Activated effector memory CD4-positive, alpha-beta T cell treated with Interleukin-2 at 50 U/mL for 16 hours (primary cell): Measurements from ENCODE around the gene PPP1R9B.

Experiments used
- DNase-seq: peaks from one replicate; pipeline ENCODE4 v3.0.0-alpha.2; 2020

Gene PPP1R9B

DNA sequence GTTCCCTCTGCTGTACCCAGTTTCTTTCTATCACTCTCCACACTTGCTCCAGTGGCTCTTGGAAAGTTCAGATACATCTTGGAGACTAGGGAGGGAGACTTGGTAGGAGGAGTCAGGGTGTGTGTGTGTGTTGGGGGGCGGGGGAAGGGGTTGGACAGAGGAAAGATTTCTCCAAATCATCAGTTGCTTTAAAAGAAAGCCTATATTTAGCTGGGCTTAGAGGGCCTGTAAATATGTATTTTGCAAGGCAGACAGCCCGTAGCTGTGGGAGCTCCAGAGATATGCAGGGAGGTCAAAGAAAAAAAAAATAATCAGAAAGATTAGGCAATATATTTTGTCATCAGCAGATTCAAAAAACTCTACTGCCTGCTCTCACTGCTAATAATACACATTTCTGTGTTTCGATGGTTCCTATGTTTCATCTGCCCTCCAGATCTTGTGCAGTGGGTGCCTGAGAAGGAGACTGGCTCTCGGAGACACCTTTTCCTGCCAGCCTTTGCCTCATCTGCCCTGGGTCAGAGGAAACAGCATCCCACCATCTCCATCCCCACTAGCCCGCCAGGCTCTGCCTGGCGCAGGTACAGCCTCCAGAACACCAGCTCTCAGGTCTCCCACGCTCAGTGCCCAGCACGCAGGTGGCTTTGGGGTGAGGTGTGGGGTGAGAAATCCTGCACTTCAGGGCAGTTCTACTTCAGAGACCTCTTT, 4.8 kb upstream of the PPP1R9B start:
- DNase-seq, result no peak

- DNase-seq, result no peak
Observed at GRCh38 chr17:50154604-50155003, 4.1 kb upstream of the PPP1R9B start.

- no peak for DNase-seq
Observed at GRCh38 chr17:50153650-50154575, 3.4 kb upstream of the PPP1R9B start.

DNA sequence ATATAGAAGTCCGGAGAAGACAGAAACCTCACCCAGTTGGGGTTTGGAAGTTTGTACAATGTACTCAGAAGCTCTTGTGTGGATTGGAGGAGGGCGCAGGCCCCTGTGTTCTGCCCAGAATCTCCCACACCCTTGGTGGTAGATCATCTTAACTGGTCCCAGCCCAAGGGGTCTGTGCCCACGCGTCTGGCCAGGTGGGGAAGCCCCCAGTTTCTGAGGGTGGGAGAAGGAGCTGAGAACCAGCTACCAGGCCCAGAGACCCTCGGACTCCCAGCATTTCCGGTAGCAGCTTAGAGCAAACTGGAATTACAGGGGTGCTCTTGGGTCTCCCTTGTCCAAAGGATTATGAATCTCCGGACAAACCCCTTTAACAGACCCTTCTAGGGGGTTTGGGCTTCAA, 2.3 kb upstream of the PPP1R9B start:
- no peak for DNase-seq

GRCh38 chr17:50151937-50152547, 1.6 kb upstream of the PPP1R9B start:
- DNase-seq, result peak; percentile 45

DNA sequence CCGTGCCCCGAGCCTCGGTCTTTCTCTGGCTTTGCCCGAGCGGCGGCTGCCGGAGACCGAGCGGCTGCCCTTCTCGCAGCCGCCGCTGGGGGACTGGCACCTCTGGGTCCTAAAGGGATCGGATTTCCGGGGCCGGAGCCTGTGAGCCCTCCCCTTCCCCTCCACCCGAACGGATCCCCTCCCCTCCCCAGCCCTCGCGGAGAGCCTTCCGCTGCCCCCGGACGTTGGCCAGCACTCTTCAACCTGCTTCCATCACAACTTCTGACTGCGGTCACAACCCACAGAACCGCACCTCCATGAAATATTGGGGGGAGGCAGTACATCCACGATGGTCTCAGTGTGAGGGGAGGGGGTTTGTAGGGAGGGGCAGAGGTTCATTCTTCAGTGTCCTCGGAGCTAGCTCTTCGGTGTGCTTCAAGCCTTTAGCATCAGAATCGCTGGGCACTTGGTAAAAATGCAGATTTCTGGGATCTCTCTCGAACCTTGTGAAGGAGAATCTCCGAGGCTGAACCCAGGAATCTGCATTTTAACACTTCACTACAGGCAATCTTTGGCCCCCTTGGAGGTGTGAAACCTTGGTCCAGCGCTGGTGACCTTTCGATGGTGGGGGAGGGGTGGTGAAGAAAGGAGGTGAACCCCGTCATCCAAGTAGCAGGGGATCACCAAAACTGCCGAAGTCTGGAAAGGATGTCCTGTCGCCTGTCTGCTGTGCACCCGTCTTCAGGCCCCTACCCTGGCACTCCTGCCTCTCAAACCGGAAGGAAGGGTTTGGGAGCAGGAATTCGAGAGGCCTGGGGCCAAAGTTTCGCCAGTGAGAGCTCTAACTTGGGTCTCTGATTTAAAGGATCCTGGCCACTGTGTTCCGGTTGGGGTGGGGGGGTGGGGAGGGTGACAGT, 812 bp upstream of the PPP1R9B start:
- DNase-seq, result peak; percentile 78

GRCh38 chr17:50149417-50150353, 792 bp downstream of the PPP1R9B start:
- DNase-seq, result peak; percentile 50

DNA sequence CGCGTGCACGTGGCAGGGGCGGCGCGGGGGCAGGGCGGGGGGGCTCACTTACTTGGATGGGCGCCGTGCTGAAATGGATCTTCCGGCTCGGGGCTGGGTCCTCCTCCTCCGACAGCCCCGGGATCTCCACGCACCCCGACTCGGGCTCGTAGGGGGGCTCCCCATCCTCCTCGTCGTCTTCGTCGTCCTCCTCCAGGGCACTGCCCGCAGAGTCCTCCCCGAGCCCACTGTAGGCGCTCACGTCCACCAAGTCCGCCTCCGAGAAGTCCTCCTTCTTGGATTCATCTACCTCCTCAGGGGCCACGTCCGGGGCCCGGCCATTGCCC, 1.4 kb downstream of the PPP1R9B start:
- DNase-seq, result no peak

GRCh38 chr17:50148226-50149090, 2.0 kb downstream of the PPP1R9B start:
- DNase-seq, result peak; percentile 56

GRCh38 chr17:50147841-50148225, 2.6 kb downstream of the PPP1R9B start:
- DNase-seq, result no peak

DNA sequence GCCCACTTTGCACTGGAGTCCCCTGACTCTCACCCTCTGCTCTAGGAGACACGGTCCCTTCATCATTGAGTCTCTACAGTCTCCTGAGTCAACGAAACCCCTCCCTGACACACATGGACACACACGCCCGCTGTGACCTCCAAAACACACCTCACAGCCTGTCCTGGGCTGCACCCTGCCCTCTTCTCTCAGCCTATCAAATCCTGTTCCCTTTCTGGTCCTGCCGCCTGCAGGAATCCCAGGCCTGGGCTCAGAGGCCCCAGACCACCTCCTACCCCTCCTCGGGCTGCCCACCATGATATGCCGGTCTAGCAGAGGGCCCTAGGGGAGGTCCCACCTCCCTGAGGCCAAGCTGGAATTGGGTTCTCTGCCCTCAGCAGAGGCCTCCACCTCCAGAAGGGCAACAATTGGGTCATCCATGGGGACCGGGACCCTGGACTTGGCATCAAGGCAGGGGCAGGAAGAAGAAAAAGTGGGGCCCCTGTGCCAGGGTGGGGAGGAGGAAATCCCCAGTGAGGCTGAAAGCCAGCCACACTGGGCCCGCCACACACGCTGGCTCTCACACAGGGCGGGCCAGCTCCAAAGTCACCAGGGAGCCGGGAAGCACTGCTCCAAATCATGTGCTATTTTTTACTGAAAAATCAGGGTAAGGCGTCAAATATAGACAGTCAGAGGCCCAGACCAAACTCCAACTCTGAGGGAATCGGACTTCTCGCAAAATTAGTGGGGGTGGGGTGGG, 3.4 kb downstream of the PPP1R9B start:
- DNase-seq, result no peak

DNA sequence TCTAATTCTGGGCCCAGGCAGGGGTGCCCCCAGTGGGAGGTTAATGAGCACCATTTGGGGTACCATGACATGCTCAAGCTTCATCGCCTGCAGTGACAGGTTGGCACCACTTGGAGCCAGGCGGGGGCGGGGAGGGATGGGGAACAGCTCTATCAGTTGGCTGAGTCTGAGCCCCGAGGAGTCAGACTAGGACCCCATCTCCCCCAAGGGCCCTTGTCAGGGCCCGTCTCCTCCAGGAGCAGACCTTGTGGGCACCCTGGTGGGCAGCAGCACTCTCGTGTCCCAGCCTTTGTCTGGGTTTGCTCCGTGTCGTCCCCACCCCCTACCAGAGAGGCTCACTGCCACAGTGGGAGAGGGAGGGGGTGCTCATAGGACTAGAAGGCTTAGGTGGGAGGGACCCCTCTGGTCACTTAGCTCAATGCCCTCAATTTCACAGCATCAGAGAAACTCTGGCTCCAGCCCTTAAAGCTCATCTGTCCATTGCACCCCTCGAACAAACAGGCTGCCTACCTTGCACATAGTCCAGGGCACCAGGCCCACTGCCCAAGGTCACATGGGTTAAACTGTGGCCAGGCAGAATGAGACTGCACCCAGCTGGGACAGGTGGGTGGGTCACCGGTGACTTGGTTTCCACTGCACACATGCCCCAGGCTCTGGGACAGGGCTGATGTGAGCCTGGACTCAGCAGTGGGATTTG, 4.1 kb downstream of the PPP1R9B start:
- DNase-seq, result no peak

DNA sequence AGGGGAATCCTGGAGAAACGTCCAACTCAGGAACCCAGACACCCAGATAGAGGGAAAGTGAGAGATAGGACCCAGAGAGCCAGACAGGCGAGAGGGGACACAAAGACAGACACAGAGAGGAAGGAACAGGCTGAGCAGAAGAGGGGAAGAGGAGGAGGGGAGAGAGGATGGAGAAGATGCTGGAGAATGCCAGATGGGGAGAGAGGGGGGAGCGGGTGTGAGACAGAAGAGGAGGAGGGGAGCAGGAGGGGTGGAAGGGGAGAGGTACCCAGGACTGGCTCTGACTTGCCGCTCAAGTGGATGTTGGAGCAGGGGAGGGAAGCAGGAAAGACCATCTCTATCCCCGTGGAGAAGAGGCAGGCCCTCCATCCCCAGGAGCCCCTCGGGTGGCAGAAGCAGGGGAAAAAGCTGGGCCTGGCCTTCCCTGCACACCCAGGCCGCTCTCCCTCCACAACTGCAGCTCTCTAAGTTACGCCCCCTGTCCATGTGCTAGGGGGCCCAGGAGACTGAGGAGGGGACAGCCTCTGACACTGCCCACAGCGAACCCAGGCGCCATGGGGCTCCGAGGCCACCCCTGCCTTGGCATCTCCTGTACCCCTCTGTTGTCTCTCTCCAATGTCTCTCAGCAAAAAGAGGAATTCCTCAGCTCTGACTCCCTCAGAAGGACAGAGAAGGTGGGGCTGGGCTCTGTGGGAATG, 4.8 kb downstream of the PPP1R9B start:
- DNase-seq, result no peak

DNA sequence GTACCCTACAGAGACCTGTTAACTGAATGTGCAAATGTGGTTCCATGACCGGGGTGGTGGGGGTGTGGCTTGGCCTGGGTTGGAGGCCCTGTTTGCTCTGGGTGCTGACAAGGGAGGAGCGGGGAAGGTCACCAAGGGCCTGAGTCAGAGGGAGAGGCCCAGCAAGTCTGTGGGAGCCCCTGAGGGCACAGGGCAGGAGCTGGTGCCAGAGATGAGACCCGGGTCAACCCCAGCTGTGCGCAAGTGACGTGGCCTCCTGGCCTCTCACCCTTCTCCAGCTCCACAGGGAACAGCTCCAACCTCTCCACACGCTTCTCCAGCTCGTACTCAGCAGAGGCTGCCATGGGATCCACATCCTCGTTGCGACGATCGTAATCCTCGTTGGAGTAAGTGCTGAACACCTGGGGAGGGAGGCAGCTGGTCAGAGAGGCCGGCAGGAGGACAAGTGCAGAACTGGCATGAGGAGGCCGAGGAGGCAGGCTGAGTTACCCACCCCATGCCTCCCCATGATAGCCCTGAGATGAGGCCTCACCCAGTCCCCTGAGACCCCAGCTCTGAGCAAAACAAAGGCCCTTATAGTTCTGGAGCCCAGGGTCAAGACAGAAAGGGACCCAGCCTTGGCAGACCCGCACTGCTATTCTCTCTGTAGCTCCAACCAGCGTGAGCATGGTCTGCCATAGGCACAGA, 5.5 kb downstream of the PPP1R9B start:
- no peak for DNase-seq

DNA sequence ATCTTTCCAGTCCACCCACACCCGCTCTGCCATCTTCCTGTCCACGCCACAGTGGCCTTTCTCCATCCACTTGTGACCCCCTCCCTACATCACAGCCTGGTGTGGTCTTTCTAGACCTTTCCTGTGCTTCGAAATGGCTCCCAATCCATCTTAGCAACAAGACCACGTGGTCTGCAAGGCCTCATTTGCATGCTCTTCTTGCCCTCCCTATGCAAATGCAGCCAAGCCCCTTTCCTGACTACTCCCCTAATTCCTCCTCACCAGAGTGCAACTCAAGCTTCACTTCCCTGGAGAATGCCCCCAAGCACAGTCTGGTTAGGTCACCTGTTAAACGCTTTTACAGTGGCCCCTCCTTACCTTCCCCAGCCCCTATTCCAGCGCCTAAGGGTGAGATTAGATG, 6.1 kb downstream of the PPP1R9B start:
- DNase-seq, result no peak

DNA sequence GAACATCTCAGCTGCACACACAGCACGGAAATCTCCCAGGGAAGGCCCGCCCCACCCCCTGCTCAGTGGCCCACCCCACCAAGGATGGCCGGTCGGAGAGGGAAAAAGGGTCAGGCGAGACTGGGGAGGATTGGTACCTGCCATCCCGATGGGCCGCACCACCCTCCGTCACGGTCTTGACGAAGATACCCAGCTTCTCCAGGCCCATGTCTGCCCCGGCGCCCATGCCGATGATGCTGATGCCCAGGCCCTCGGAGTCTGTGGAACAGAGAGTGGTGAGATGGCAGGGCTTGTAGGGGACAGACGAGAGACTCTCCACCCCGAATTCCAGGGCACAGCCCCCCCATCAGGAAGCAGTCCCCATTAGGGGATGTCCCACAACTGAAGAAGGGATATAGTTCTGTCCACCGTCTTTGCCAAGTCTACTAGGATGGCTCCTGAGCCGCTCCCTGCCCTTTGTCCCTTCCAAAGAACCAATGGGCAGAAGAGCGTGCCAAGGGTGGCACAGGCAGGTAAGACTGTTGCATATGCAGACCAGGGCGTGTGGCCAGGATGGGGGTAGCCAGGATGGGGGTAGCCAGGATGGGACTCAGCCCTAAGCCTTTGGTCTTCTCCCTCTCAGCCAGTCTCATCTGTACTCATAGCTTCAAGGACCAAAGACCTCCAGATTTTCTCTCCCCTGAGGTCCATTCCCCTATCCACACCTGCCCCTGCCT, 6.9 kb downstream of the PPP1R9B start:
- no peak for DNase-seq

DNA sequence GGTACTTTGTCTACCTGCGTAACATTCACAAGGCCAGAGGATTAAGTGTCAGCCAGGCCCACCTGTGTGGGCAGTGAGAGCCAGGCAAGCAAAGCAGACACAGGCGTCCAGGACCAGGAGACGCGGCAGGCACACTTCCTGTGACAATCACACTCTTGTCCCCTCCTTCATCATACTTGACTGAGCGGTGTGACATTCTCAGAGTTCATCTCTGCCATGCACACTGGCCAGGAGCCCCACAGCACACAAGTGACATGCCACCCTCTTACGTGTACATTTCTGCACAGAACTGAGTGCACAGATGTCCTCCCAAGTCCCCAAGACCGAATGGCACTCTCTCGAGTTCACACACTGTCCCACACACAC, 8.7 kb downstream of the PPP1R9B start:
- no peak for DNase-seq
